Lower leg skin (tissue), 3 donors: Measurements from ENCODE around the gene DSP.

Experiments used
- POLR2A ChIP-seq, 2 donors: fragments of 450-650 bp; IDR thresholded peaks; one replicate each; pipeline ENCODE4 v1.6.1; 2016 to 2017; ENCODE audit warnings: antibody characterized with exemption in 2 of 2, mild to moderate bottlenecking in 1 of 2, moderate library complexity in 1 of 2
- TF ChIP-seq, protein P1 (sequence below), 3 donors: fragments of 450-650 bp; IDR thresholded peaks; one replicate each; pipeline ENCODE4 v1.5.1; 2016; ENCODE audit warnings: antibody characterized with exemption in 3 of 3, mild to moderate bottlenecking in 3 of 3, moderate library complexity in 2 of 3

DNA sequence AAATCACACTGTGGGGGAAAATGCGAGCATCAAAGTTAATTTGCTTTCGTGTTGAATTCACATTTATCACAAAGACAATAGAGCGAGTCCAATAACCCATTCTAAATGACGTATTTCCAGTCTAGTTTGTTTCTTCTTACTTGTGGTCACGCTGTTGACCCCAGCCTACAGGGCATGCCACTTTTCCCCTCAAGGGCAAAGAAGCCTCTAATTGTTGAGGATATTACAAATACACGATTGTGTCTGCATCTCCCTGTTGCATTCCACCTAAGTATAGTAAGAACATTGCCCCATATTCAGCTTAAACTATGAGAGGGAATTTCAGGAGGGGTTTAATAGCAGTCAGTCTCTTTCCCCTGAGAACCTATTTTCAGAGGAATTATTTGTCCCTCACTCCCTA is 37.4 kb upstream of the DSP start:
- TF ChIP-seq, protein P1, sequence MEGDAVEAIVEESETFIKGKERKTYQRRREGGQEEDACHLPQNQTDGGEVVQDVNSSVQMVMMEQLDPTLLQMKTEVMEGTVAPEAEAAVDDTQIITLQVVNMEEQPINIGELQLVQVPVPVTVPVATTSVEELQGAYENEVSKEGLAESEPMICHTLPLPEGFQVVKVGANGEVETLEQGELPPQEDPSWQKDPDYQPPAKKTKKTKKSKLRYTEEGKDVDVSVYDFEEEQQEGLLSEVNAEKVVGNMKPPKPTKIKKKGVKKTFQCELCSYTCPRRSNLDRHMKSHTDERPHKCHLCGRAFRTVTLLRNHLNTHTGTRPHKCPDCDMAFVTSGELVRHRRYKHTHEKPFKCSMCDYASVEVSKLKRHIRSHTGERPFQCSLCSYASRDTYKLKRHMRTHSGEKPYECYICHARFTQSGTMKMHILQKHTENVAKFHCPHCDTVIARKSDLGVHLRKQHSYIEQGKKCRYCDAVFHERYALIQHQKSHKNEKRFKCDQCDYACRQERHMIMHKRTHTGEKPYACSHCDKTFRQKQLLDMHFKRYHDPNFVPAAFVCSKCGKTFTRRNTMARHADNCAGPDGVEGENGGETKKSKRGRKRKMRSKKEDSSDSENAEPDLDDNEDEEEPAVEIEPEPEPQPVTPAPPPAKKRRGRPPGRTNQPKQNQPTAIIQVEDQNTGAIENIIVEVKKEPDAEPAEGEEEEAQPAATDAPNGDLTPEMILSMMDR (IDR thresholded peaks at IDR 0.05), result no peak
- no peak for TF ChIP-seq POLR2A (IDR thresholded peaks at IDR 0.05)
